Neuron (in vitro differentiated cells): ENCODE results near the gene EIF5A.

Experiments used
- H2AFZ ChIP-seq: one replicate; pipeline ENCODE4 v1.6.1; 2013; ENCODE audit warnings: low read depth, mild to moderate bottlenecking, inconsistent platforms, low read length, moderate library complexity
- H3K27me3 ChIP-seq: one replicate; pipeline ENCODE4 v1.6.1; 2013; ENCODE audit warnings: low read length; ENCODE audit not compliant: insufficient read depth
- H3K36me3 ChIP-seq: one replicate; pipeline ENCODE4 v1.6.1; 2013; ENCODE audit warnings: low read length; ENCODE audit not compliant: insufficient read depth
- H3K4me1 ChIP-seq: one replicate; pipeline ENCODE4 v1.6.1; 2013; ENCODE audit warnings: low read length; ENCODE audit not compliant: insufficient read depth
- H3K4me3 ChIP-seq: 2 replicates; pipeline ENCODE4 v1.5.1; 2013; ENCODE audit warnings: mild to moderate bottlenecking, low read length, moderate library complexity
- H3K9me3 ChIP-seq: one replicate; pipeline ENCODE4 v1.6.1; 2013; ENCODE audit warnings: low read length

The EIF5A gene

DNA sequence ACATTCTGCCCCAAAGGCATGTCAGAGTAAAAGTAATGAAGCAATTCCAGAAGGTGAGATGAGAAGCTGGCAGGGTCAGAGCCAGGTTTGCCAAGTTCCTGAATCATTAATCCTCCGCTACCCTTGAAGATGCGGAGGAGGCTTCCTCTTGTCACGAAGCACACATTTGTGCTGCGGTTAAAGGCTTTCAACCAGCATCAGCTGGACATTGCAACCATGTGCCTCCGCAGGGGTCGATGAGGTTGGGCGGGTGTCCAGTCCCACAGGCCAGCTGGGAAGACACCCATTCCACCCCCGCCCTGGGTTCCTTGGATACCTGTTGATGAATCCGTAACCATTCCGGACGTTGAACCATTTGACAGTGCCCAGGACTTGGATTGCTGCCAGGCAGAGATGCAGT lies 14.3 kb upstream of the EIF5A start:
- Histone ChIP-seq H3K9me3 (no peaks in the 10 kb centered on the region), H3K36me3 (no peaks in the 10 kb centered on the region), H3K4me3 (no peak overlapping the region), H3K4me1 (peaks cover 18% of the 10 kb centered on the region), H3K27me3 (peaks cover 41% of the 10 kb centered on the region), H2AFZ (no peak overlapping the region)

DNA sequence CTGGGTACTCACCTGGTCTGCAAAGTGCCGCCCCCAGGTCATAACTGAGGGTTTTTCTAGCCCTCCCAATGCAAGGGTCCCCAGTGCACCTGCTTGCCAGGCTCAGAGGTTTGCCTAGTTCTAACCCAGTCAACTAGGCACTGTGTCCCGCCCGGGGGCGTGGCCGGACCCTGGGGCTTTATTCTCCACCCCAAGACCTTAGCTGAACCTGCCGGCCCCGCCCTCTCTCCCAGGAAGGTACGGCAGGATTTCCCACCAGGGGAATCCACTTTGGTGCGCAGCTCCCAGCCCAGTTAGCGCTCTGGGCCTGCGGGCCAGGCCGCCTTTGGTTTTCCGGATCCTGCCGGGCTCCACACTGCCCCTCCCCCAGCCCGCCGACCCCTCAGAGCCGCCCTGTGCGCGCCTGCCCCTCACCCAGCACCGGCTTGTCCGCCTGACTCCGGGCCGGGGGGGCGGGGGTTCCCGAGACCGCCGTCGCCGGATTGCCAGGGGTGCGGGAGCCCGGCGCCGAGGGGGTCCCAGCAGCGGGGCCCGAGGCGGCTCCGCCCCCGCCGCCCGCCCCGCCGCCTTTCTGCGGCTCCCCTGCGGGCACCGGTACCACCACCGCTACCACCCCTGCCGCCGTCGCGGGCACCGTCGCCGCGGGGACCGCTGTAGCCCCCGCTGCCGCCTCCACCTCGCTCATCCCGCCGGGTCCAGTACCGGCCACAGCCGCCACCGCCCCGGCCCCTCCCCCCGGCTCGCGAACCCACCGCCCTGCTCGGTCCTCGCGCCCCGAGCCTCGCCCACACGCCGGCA lies 13.4 kb upstream of the EIF5A start:
- peak overlapping the region; percentile 3 for H2AFZ ChIP-seq
- H3K36me3 ChIP-seq = no peaks in the 10 kb centered on the region
- peak overlapping the region; percentile 4 for H3K4me3 ChIP-seq
- H3K4me1 ChIP-seq = peaks cover 18% of the 10 kb centered on the region
- H3K9me3 ChIP-seq = no peaks in the 10 kb centered on the region
- peaks cover 41% of the 10 kb centered on the region for H3K27me3 ChIP-seq

DNA sequence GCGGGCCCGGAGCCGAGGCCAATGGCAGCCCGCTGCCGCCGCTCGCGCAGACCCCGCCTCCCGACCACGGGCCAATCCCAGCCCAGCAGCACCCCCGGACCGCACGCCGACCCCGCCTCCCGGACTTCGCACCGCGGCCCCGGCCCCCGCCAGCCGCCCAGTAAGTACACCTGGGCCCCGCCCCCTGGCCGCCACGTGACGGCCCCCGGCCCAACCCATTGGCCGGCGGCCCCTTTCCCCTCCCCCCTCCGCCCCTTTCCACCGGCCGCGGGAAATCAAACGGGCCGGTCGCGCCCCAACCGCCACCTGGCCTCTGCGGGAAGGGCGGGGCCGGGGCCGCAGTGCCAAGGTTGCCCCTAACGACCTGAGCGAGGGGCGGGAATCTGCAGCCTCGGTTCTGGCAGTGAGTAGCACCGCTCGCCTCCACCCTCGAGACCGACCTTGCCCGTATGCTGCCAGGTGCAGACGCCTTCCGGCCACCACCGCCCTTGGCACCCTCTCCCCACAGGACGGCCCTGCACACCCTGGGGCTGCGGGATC lies 12.7 kb upstream of the EIF5A start, which contains the start of gene YBX2:
Gene YBX2 (minus strand): TSS at position 26 of the 540 bp plus-strand sequence. CDS start 139 bp downstream, outside the sequence.
- Histone ChIP-seq H3K9me3 (no peaks in the 10 kb centered on the region), H2AFZ (peak within 1 kb of the TSS; percentile 3), H3K27me3 (peaks cover 42% of the 10 kb centered on the region), H3K4me1 (peaks cover 18% of the 10 kb centered on the region), H3K4me3 (peak within 1 kb of the TSS; percentile 30), H3K36me3 (no peaks in the 10 kb centered on the region)

DNA sequence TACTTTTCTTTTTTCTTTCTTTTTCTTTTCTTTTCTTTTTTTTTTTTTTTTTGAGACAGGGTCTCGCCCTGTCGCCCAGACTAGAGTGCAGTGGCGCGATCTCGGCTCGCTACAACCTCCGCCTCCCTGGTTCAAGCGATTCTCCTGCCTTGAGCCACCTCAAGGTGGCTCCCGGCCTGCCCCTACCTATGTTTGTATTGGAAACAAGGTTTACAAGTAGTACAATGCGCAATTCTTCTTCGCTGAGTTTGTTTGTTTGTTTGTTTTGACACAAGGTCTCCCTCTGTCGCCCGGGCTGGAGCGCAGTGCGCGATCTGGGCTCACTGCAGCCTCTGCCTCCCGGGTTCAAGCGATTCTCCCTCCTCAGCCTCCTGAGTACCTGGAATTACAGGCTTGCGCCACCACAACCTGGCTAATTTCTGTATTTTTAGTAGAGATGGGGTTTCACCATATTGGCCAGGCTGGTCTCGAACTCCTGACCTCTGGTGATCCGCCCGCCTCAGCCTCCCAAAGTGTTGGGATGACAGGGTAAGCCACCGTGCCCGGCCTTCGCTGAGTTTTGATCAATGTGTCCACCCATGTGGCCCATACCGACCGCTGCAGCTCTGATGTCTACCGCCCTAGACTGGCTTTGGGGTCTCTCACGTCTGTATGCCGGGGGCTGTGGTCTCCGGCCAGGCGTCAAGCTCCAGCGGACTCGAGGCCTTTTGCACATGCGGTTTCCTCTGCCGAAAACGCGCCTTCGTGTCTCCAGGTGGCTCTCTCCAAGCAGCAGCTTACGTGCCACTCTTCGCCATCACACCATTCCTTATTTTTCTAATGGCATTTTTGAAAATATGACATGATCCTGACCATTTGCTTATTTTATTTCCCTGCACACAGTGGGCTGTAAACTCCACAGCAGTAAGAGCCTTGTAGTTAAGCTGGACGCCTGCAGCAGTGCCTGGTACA lies 11.9 kb upstream of the EIF5A start:
- no peak overlapping the region for H3K4me3 ChIP-seq
- no peaks in the 10 kb centered on the region for H3K36me3 ChIP-seq
- H3K4me1 ChIP-seq = peaks cover 18% of the 10 kb centered on the region
- no peak overlapping the region for H2AFZ ChIP-seq
- no peaks in the 10 kb centered on the region for H3K9me3 ChIP-seq
- peaks cover 49% of the 10 kb centered on the region for H3K27me3 ChIP-seq

DNA sequence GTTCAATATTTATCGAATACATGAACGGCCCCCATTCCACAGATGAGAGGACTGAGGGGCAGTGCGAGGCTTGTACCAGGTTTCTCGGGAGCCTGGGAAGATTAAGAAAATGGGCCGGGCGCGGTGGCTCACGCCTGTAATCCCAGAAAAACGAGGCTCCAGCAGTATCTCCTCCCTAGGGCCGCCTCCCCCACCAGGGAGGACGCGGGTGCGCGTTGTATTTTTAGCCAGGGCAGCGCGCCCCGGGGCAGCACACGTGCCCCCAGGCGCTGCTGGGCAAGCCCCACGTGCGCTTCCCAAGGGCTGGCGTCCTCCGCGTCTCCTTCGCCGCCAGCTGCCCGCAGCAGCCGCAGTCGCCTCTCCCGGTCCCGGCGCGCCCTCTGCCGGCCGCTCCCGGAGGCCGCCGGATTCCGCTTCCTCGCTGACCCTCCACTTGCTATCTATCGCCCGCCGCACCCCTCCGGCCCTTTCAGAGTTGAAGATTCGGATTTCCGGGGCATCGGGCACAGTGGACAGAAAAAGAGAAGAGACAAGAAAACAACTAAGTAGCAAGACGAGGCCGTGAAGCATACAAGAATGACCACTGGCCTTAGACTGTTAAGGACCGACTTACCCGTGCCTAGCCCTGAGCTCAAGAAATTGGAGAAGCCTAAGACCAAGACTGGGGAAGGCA lies 11.1 kb upstream of the EIF5A start:
- Histone ChIP-seq H3K4me1 (peaks cover 18% of the 10 kb centered on the region), H2AFZ (no peak overlapping the region), H3K36me3 (no peaks in the 10 kb centered on the region), H3K27me3 (peaks cover 50% of the 10 kb centered on the region), H3K4me3 (no peak overlapping the region), H3K9me3 (no peaks in the 10 kb centered on the region)

DNA sequence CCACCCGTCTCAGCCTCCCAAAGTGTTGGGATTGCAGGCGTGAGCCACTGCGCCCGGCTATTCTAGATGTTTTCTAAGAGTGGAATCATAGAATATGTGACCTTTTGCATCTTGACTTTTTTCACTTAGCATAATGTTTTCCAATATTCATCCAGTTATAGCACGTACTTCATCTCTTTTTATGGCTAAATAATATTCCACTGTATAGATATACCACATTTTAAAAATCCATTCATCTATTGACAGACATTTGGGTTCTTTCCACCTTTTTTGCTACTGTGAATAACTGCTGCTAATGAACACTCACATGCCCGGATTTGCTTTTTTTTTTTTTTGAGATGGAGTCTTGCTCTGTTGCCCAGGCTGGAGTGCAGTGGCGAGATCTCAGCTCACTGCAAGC lies 3.2 kb upstream of the EIF5A start:
- Histone ChIP-seq H2AFZ (no peak overlapping the region), H3K4me3 (no peak overlapping the region), H3K4me1 (peaks cover 5% of the 10 kb centered on the region), H3K9me3 (no peaks in the 10 kb centered on the region), H3K27me3 (peaks cover 9% of the 10 kb centered on the region), H3K36me3 (no peaks in the 10 kb centered on the region)

DNA sequence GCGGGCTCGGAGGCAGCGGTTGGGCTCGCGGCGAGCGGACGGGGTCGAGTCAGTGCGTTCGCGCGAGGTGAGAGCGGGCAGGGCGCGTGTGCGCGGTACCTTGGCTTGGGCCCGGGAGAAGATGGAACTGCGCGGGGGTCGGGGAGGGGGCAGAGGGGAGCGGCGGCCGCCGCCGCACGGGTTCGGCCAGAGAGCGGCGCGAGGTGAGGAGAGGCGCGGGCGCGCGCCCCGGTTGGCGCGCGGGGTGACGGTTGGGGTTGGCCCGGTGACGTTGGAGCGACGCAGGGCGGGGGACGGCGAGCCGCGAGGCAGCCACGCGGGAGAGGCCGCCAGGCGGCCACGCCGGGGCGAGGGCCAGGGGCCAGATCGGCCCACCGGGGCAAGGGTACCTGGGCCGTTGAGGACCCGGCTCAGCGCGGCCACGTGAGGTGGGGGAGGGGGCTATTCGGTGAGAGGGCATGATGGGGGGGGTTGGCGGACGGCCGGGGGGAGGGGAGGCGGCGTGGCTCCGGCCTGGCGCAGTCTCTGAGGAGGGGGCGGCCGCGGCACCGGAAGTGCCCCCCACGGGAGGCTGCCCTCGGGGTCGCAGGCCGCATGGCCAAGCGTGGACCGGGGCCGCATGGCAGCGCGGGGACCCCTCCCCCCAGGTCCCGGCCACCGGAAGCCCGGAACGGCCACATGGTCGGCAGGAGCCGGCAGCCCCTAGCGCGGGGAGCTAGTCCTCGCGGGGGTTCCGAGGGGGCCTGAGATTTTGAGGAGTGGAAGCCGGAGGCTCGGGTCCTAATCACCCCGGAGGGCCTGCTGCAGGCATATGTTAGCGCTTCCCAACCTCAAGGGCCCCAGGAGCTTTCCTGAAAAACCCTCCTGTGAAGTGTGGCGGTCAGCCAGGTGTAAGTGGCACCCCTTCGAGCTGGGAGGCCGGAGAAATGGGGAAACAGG lies 527 bp downstream of the EIF5A start:
- Histone ChIP-seq H3K36me3 (peaks cover 29% of the 10 kb centered on the region), H3K4me1 (peaks cover 10% of the 10 kb centered on the region), H3K4me3 (peak overlapping the region; percentile 90), H3K27me3 (no peaks in the 10 kb centered on the region), H2AFZ (no peak overlapping the region), H3K9me3 (no peaks in the 10 kb centered on the region)

DNA sequence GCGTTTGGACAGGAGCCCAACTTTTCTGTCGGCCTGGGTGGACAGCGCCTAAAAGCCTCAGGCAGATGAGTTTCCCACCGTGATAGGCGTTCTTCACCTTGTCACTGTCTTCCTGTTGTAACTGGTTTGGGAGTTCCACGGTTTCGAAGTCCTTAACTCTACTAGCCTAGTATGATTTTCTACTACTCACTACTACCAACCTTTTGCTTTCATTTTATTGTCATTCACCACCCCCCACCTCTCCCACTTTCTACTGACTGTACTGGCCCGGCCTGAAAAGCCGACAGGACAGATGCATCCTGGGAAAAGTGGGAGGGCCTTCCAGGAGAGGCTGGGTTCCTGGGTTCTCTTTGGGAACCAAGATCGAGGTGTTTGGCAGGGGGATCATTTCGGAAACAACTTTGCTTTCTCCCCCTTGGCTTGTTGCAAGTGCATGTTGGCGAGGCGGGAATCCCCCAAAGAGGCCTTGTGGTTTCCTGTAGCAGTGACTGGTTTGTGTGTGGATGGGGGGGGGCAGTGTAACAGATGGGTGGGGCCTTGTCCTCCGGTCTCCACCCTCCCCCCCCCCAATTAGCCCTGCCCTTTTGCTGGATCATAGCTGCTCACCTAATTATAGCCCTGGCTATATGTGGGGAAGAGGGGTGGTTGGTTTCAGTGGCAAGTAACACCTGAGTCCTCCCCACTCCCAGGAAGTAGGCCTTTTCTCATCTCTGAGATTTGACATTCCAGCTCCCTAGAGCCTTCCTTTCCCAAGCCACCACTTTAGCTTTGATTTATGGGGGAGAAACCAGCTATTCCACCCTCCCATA lies 1.4 kb downstream of the EIF5A start:
- peaks cover 13% of the 10 kb centered on the region for H3K4me1 ChIP-seq
- H3K27me3 ChIP-seq = no peaks in the 10 kb centered on the region
- H3K4me3 ChIP-seq = peak overlapping the region; percentile 90
- H3K9me3 ChIP-seq = no peaks in the 10 kb centered on the region
- H2AFZ ChIP-seq = no peak overlapping the region
- peaks cover 38% of the 10 kb centered on the region for H3K36me3 ChIP-seq

DNA sequence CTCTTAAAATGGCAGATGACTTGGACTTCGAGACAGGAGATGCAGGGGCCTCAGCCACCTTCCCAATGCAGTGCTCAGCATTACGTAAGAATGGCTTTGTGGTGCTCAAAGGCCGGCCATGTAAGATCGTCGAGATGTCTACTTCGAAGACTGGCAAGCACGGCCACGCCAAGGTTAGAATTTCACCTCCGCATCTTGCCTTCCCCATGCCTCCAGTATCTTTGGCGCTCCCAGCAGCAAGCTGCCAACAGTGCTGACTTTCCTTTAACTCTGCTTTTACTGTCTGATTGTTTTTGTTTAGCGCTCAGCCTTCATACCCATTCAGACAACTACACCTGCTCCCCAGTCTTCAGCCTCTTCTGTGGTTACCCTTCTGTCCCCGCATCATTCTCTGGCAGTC lies 2.2 kb downstream of the EIF5A start:
- peaks cover 20% of the 10 kb centered on the region for H3K4me1 ChIP-seq
- H3K27me3 ChIP-seq = no peaks in the 10 kb centered on the region
- no peak overlapping the region for H2AFZ ChIP-seq
- no peaks in the 10 kb centered on the region for H3K9me3 ChIP-seq
- H3K4me3 ChIP-seq = peak overlapping the region; percentile 90
- H3K36me3 ChIP-seq = peaks cover 41% of the 10 kb centered on the region

DNA sequence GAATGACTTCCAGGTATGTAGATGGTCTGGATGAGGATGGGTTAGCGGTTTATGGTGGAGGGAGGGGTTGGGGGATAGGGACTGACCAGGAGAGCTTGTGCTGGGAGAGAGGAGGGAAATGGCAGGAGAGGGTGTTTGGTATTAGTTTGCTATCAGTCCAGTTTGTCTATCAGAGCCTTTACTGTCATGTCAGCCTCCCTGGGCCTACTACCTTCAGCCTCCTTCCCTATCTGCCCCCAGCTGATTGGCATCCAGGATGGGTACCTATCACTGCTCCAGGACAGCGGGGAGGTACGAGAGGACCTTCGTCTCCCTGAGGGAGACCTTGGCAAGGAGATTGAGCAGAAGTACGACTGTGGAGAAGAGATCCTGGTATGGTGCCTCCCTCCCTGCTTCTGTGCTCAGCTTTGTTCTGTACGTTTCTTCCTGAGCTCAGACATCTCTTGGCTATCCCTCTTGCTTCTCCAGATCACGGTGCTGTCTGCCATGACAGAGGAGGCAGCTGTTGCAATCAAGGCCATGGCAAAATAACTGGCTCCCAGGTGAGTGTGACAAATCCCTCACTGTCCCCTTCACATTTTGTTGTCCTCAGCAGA lies 3.8 kb downstream of the EIF5A start:
- H3K27me3 ChIP-seq = no peaks in the 10 kb centered on the region
- no peak overlapping the region for H3K4me3 ChIP-seq
- H3K4me1 ChIP-seq = peaks cover 30% of the 10 kb centered on the region
- peaks cover 48% of the 10 kb centered on the region for H3K36me3 ChIP-seq
- no peak overlapping the region for H2AFZ ChIP-seq
- no peaks in the 10 kb centered on the region for H3K9me3 ChIP-seq

DNA sequence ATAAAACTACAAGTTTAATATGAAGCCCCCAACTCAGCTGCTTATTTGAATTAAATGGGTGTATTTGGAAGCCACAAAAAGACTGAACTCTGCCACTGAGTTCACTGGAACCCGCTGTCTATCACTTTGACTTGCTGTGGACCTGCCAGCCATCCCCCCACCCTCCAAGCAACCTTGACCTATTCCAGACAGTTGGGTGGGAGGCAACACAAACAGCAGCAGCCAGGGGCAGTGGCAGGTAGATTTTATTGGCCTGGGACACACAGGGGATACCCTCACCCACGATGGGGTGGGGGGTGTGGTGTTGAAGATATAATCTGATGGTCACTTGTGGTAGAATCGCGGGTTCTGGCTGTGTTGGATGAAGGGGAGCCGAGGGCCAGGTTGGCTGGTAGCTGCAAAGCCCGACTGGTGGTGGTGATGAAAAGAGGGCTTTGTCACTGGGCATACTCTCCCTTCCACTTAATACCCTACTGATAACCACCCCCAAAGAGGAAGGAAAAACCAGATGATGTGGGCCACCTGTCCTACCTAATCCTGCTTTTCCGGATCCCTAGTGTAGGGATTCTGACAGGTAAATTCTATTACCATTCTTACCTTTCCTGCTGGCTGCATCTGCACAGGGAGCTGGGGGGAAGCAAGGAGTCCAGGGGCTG lies 5.1 kb downstream of the EIF5A start:
- Histone ChIP-seq H3K4me1 (peaks cover 30% of the 10 kb centered on the region), H3K27me3 (no peaks in the 10 kb centered on the region), H3K4me3 (no peak overlapping the region), H3K9me3 (no peaks in the 10 kb centered on the region), H3K36me3 (peaks cover 58% of the 10 kb centered on the region), H2AFZ (no peak overlapping the region)
